Activated CD4-positive, alpha-beta T cell treated with anti-CD3 and anti-CD28 coated beads for 24 hours (primary cell): ENCODE data around the gene AAK1.
"Not testable (repeated sequence)": the region's sequence is repeated elsewhere in the genome, so short reads cannot be mapped to it uniquely, and the experiment has no call there.

ENCODE experiments used
- DNase-seq, 2 donors: peaks; one replicate each; pipeline ENCODE4 v3.0.0-alpha.2; 2020; ENCODE audit warnings: low read depth in 2 of 2

The AAK1 gene

GRCh38 chr2:69572641-69573040, 70.9 kb downstream of the AAK1 start:
- no peak for DNase-seq

GRCh38 chr2:69571189-69571588, 72.3 kb downstream of the AAK1 start:
- DNase-seq = no peak

- DNase-seq = no peak
These were observed 73.1 kb downstream of the AAK1 start for GRCh38 chr2:69570474-69570873.

GRCh38 chr2:69567909-69568300, 75.6 kb downstream of the AAK1 start:
- DNase-seq = no peak

GRCh38 chr2:69567157-69567908, 76.2 kb downstream of the AAK1 start:
- DNase-seq = no peak

- no peak for DNase-seq
These were observed 76.9 kb downstream of the AAK1 start for GRCh38 chr2:69566669-69567068.

- peak; percentile 37 to 60 for DNase-seq
These were observed 78.1 kb downstream of the AAK1 start for GRCh38 chr2:69565431-69565839.

- no peak for DNase-seq
These were observed 78.9 kb downstream of the AAK1 start for GRCh38 chr2:69564604-69565003.

- no peak for DNase-seq
These were observed 80.5 kb downstream of the AAK1 start for GRCh38 chr2:69563021-69563420.

- DNase-seq = no peak
These were observed 82.4 kb downstream of the AAK1 start for GRCh38 chr2:69561101-69561500.

- no peak for DNase-seq
These were observed 83.4 kb downstream of the AAK1 start for GRCh38 chr2:69560147-69560482.

GRCh38 chr2:69559442-69560146, 83.9 kb downstream of the AAK1 start:
- peak in 1 of 2 donors; percentile 16 for DNase-seq

GRCh38 chr2:69556008-69556407, 87.5 kb downstream of the AAK1 start:
- no peak for DNase-seq

- DNase-seq = no peak
These were observed 88.6 kb downstream of the AAK1 start for GRCh38 chr2:69554981-69555380.

GRCh38 chr2:69554568-69554967, 89.0 kb downstream of the AAK1 start:
- no peak for DNase-seq

- DNase-seq = no peak
These were observed 89.5 kb downstream of the AAK1 start for GRCh38 chr2:69553991-69554390.

- not testable (repeated sequence) for DNase-seq
These were observed 93.0 kb downstream of the AAK1 start for GRCh38 chr2:69550511-69550910.

- no peak for DNase-seq
These were observed 94.1 kb downstream of the AAK1 start for GRCh38 chr2:69549421-69549820.

GRCh38 chr2:69547984-69548715, 95.4 kb downstream of the AAK1 start:
- no peak for DNase-seq

- DNase-seq = no peak
These were observed 96.9 kb downstream of the AAK1 start for GRCh38 chr2:69546646-69547045.

- DNase-seq = no peak
These were observed 98.0 kb downstream of the AAK1 start for GRCh38 chr2:69545477-69545932.

GRCh38 chr2:69544951-69545350, 98.6 kb downstream of the AAK1 start:
- no peak for DNase-seq

GRCh38 chr2:69539549-69539908, 104.0 kb downstream of the AAK1 start:
- no peak for DNase-seq
